Measurements from ENCODE around the gene AFF1. TPM values are rescaled to one million over a fixed set of nuclear protein-coding genes. Genes with fewer than 3 reads are reported as not detected.

The AFF1 gene
- total RNA-seq, 1 experiment from 2014 or later, result 23.9 TPM

- no TSS peak for BruUV-seq (replicated peaks)
- no peak for DNase-seq (ENCODE audit: low read depth, low spot score)
- H3K27ac ChIP-seq (ENCODE audit: low read length), result no peak overlapping the region
- H3K36me3 ChIP-seq (ENCODE audit: control insufficient read depth, insufficient read depth, low read length), result no peaks in the 10 kb centered on the region
- H3K27me3 ChIP-seq (ENCODE audit: control insufficient read depth, insufficient read depth, low read length), result no peaks in the 10 kb centered on the region
- no peaks in the 10 kb centered on the region for H3K9me3 ChIP-seq (ENCODE audit: control insufficient read depth, insufficient read depth, low read depth, low read length)
- ChIA-PET POLR2A (no interaction called here), CTCF (no interaction called here)
- H3K4me3 ChIP-seq (ENCODE audit: low read depth in 2 of 2, low read length in 2 of 2), result no peak overlapping the region
- no peaks in the 10 kb centered on the region; the same call in 1 of the 2 replicates for H3K4me1 ChIP-seq (ENCODE audit: control insufficient read depth, insufficient read depth, low read length)
- intact Hi-C loops (cut with micrococcal nuclease; ENCODE audit: unreplicated experiment), result no loop called here
- ATAC-seq, result no peak
- TF ChIP-seq TCF7L2 (IDR thresholded peaks at IDR 0.05; ENCODE audit: low read depth, low read length) (no peak), CTCF (IDR thresholded peaks at IDR 0.05) (no peak)
- in situ Hi-C loops (cut with HindIII; ENCODE audit: low pct_unique_long_range_greater_than_20kb, low sequenced_read_pairs), result no loop called here
Observed at GRCh38 chr4:87032884-87033533, 98.2 kb downstream of the AFF1 start.

GRCh38 chr4:87033902-87034301, 99.1 kb downstream of the AFF1 start:
- H3K4me3 ChIP-seq (ENCODE audit: low read depth in 2 of 2, low read length in 2 of 2), result no peak overlapping the region
- intact Hi-C loops (cut with micrococcal nuclease; ENCODE audit: unreplicated experiment), result no loop called here
- ChIA-PET CTCF (no interaction called here), POLR2A (no interaction called here)
- no peak for DNase-seq (ENCODE audit: low read depth, low spot score)
- no peaks in the 10 kb centered on the region for H3K36me3 ChIP-seq (ENCODE audit: control insufficient read depth, insufficient read depth, low read length)
- H3K27me3 ChIP-seq (ENCODE audit: control insufficient read depth, insufficient read depth, low read length), result no peaks in the 10 kb centered on the region
- no peak for ATAC-seq
- H3K4me1 ChIP-seq (ENCODE audit: control insufficient read depth, insufficient read depth, low read length), result no peaks in the 10 kb centered on the region; the same call in 1 of the 2 replicates
- no peak overlapping the region for H3K27ac ChIP-seq (ENCODE audit: low read length)
- in situ Hi-C loops (cut with HindIII; ENCODE audit: low pct_unique_long_range_greater_than_20kb, low sequenced_read_pairs), result no loop called here
- no peaks in the 10 kb centered on the region for H3K9me3 ChIP-seq (ENCODE audit: control insufficient read depth, insufficient read depth, low read depth, low read length)
- no TSS peak for BruUV-seq (replicated peaks)
- TF ChIP-seq TCF7L2 (IDR thresholded peaks at IDR 0.05; ENCODE audit: low read depth, low read length), result no peak
- TF ChIP-seq SIN3A (IDR thresholded peaks at IDR 0.05; ENCODE audit: borderline replicate concordance, insufficient read depth, low read depth, low read length), result no peak
- TF ChIP-seq CTCF (IDR thresholded peaks at IDR 0.05), result no peak
- no peak for TF ChIP-seq REST (IDR thresholded peaks at IDR 0.05; ENCODE audit: insufficient read depth in 1 of 2, low read depth in 2 of 2, low read length in 1 of 2)
- no peak for TF ChIP-seq POLR2AphosphoS5 (IDR thresholded peaks at IDR 0.05; ENCODE audit: low read depth, low read length)

All from Panc1 (cell line).